Ovary (tissue), 3 donors: ENCODE results near the gene HPSE2.

Experiments
- EP300 ChIP-seq: sonication (generic); formaldehyde crosslinking; IDR thresholded peaks from one replicate; pipeline ENCODE4 v1.6.1; 2017; ENCODE audit warnings: antibody characterized with exemption
- TF ChIP-seq, protein P1 (sequence below), 3 donors: fragments of 450-650 bp in 2 of 3; fragments of 200-600 bp in 1 of 3; IDR thresholded peaks; one replicate each; pipeline versions ENCODE4 v1.5.1 to v1.8.0; 2016 to 2022; ENCODE audit warnings: antibody characterized with exemption in 3 of 3, mild to moderate bottlenecking in 1 of 3
- donor health status: DM: no; HTN: no; CAD: no.

DNA sequence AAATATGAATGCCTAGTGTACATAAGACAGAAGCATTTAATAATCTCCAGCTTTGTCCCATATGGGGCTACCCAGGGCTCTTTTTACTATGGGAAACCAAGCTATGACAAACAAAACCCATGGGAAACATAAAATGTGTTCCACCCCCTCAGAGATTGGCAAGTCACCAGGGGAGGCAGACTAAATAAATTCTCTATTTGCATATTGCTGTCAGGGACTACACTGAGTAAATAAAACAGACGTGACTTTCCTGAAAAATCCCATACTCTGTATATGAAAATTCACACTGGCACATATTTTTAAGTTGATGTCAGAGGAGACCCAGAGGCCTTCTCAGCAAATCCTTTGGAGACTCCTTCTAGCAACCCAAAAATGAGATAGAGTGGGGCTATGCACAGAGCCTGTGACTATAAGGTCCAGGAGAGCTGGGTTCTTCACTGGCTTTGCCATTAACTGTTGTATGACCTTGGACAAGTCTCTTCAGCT, 44.0 kb upstream of the HPSE2 start:
- no peak for TF ChIP-seq EP300
- TF ChIP-seq, protein P1, sequence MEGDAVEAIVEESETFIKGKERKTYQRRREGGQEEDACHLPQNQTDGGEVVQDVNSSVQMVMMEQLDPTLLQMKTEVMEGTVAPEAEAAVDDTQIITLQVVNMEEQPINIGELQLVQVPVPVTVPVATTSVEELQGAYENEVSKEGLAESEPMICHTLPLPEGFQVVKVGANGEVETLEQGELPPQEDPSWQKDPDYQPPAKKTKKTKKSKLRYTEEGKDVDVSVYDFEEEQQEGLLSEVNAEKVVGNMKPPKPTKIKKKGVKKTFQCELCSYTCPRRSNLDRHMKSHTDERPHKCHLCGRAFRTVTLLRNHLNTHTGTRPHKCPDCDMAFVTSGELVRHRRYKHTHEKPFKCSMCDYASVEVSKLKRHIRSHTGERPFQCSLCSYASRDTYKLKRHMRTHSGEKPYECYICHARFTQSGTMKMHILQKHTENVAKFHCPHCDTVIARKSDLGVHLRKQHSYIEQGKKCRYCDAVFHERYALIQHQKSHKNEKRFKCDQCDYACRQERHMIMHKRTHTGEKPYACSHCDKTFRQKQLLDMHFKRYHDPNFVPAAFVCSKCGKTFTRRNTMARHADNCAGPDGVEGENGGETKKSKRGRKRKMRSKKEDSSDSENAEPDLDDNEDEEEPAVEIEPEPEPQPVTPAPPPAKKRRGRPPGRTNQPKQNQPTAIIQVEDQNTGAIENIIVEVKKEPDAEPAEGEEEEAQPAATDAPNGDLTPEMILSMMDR (IDR thresholded peaks at IDR 0.05): no peak
